IMR-90 (cell line): ENCODE results near the gene FANCE. TPM values are rescaled to one million over a fixed set of nuclear protein-coding genes. Genes with fewer than 3 reads are reported as not detected.

Experiments used
- ATAC-seq: fragments of 200-7000 bp; cut with Tn5 transposase; 2 replicates; pipeline ENCODE4 v1.9.1; 2020; ENCODE audit warnings: low read depth, mild to moderate bottlenecking, moderate library complexity
- BruUV-seq: library from RNA; stranded (reverse); fragments of 400-500 nt; replicated peaks from 2 replicates; lab custom pipeline; 2021; lab: Mats Ljungman, UMichigan
- CTCF ChIA-PET: fragments of 300-600 bp; formaldehyde crosslinking; extraction: SDS; loops from one replicate; lab custom pipeline; 2021; ENCODE audit warnings: antibody characterized with exemption; lab: Yijun Ruan, JAX
- POLR2A ChIA-PET: fragments of 300-600 bp; sonication (Branson Sonifier 250); formaldehyde crosslinking; loops from one replicate; lab custom pipeline; 2022; ENCODE audit warnings: antibody characterized with exemption; ENCODE audit not compliant: unreplicated experiment; lab: Charles Lee
- DNase-seq: peaks from one replicate; pipeline ENCODE4 v3.0.0; 2013
- H2AFZ ChIP-seq: replicated peaks from 2 replicates; pipeline ENCODE3; 2013; ENCODE audit warnings: low read length, mild to moderate bottlenecking; ENCODE audit not compliant: poor library complexity
- H2AK5ac ChIP-seq: 2 replicates; pipeline ENCODE4 v1.6.1; 2013; ENCODE audit warnings: low read depth, low read length, inconsistent platforms
- H2AK9ac ChIP-seq: replicated peaks from 2 replicates; pipeline ENCODE3; 2013; ENCODE audit warnings: mild to moderate bottlenecking, low read depth, low read length, moderate library complexity; ENCODE audit not compliant: poor library complexity
- H2BK120ac ChIP-seq: 2 replicates; pipeline ENCODE4 v1.6.1; 2013; ENCODE audit warnings: low read depth, low read length, inconsistent platforms
- H2BK15ac ChIP-seq: 3 replicates; pipeline ENCODE4 v1.6.1; 2013; ENCODE audit warnings: low read depth, low read length, inconsistent platforms
- H2BK20ac ChIP-seq: 2 replicates; pipeline ENCODE4 v1.6.1; 2013; ENCODE audit warnings: low read depth, mild to moderate bottlenecking, inconsistent platforms, low read length, moderate library complexity
- H2BK5ac ChIP-seq: 2 replicates; pipeline ENCODE4 v1.6.1; 2013; ENCODE audit warnings: mild to moderate bottlenecking, low read depth, low read length, inconsistent platforms; ENCODE audit not compliant: poor library complexity, severe bottlenecking
- H3K14ac ChIP-seq: replicated peaks from 2 replicates; pipeline ENCODE4 v1.6.1; 2013; ENCODE audit warnings: low read depth, low read length, inconsistent platforms
- H3K18ac ChIP-seq: 2 replicates; pipeline ENCODE4 v1.6.1; 2013; ENCODE audit warnings: low read depth, low read length, control low read depth
- H3K23ac ChIP-seq: 2 replicates; pipeline ENCODE4 v1.6.1; 2013; ENCODE audit warnings: low read depth, low read length, inconsistent platforms
- H3K27ac ChIP-seq: 2 replicates; pipeline ENCODE4 v1.5.1; 2013; ENCODE audit warnings: mild to moderate bottlenecking, control low read depth, low read length; ENCODE audit not compliant: insufficient read depth
- H3K27me3 ChIP-seq: 2 replicates; pipeline ENCODE4 v1.6.1; 2013; ENCODE audit warnings: low read length; ENCODE audit not compliant: control insufficient read depth, insufficient read depth
- H3K36me3 ChIP-seq: 2 replicates; pipeline ENCODE4 v1.6.1; 2013; ENCODE audit warnings: low read length, mixed read lengths; ENCODE audit not compliant: control insufficient read depth, insufficient read depth
- H3K4ac ChIP-seq: 2 replicates; pipeline ENCODE4 v1.6.1; 2013; ENCODE audit warnings: low read depth, low read length, inconsistent platforms
- H3K4me1 ChIP-seq: 2 replicates; pipeline ENCODE4 v1.6.1; 2013; ENCODE audit warnings: low read length, mixed read lengths; ENCODE audit not compliant: control insufficient read depth, insufficient read depth
- H3K4me2 ChIP-seq: 2 replicates; pipeline ENCODE4 v1.6.1; 2013; ENCODE audit warnings: low read depth, mild to moderate bottlenecking, control low read depth, low read length, moderate library complexity
- H3K4me3 ChIP-seq: 2 replicates; pipeline ENCODE4 v1.5.1; 2013; ENCODE audit warnings: low read depth, mild to moderate bottlenecking, control low read depth, low read length, moderate library complexity; ENCODE audit not compliant: insufficient read depth
- H3K56ac ChIP-seq: 2 replicates; pipeline ENCODE4 v1.6.1; 2013; ENCODE audit warnings: low read length, inconsistent platforms; ENCODE audit not compliant: insufficient read depth; ENCODE audit errors: extremely low read depth
- H3K79me1 ChIP-seq, 2 experiments: 2 replicates each; pipeline ENCODE4 v1.6.1; 2013; ENCODE audit warnings: low read length in 2 of 2, inconsistent platforms in 1 of 2, low read depth in 1 of 2
- H3K9ac ChIP-seq: 2 replicates; pipeline ENCODE4 v1.6.1; 2013; ENCODE audit warnings: low read depth, low read length, control low read depth
- H3K9me1 ChIP-seq: 2 replicates; pipeline ENCODE4 v1.6.1; 2013; ENCODE audit warnings: low read length, inconsistent platforms; ENCODE audit not compliant: insufficient read depth
- H3K9me3 ChIP-seq: 2 replicates; pipeline ENCODE4 v1.6.1; 2013; ENCODE audit warnings: low read length; ENCODE audit not compliant: control insufficient read depth, insufficient read depth
- H4K20me1 ChIP-seq: 2 replicates; pipeline ENCODE4 v1.6.1; 2013; ENCODE audit warnings: low read length, inconsistent platforms; ENCODE audit not compliant: insufficient read depth
- H4K5ac ChIP-seq: 2 replicates; pipeline ENCODE4 v1.6.1; 2013; ENCODE audit warnings: mild to moderate bottlenecking, low read depth, low read length, control low read depth
- H4K8ac ChIP-seq, 2 experiments: 2 replicates each; pipeline ENCODE4 v1.6.1; 2013; ENCODE audit warnings: low read depth in 2 of 2, low read length in 2 of 2, control low read depth in 1 of 2, inconsistent platforms in 1 of 2
- H4K91ac ChIP-seq: 2 replicates; pipeline ENCODE4 v1.6.1; 2013; ENCODE audit warnings: low read depth, low read length, inconsistent platforms; ENCODE audit not compliant: insufficient read depth
- CEBPB ChIP-seq: IDR thresholded peaks from 2 replicates; pipeline ENCODE4 v1.6.1; 2012; ENCODE audit warnings: low read depth, low read length, improper control_type of control experiment
- CTCF ChIP-seq: conservative IDR thresholded peaks from 2 replicates; pipeline ENCODE4 v1.5.1; 2012; ENCODE audit warnings: mild to moderate bottlenecking, low read depth, low read length, improper control_type of control experiment
- MAFK ChIP-seq: IDR thresholded peaks from 2 replicates; pipeline ENCODE4 v1.6.1; 2012; ENCODE audit warnings: low read depth, low read length, improper control_type of control experiment
- MAZ ChIP-seq: IDR thresholded peaks from 2 replicates; pipeline ENCODE4 v1.6.1; 2012; ENCODE audit warnings: low read depth, mild to moderate bottlenecking, low read length, improper control_type of control experiment, moderate library complexity, borderline replicate concordance
- RFX5 ChIP-seq: IDR thresholded peaks from 2 replicates; pipeline ENCODE4 v1.8.0; 2012; ENCODE audit warnings: low read depth, mild to moderate bottlenecking, low read length, moderate library complexity
- SMC3 ChIP-seq: fragments of 150-350 bp; IDR thresholded peaks from 2 replicates; pipeline ENCODE4 v1.6.1; 2016; ENCODE audit warnings: low read depth, mild to moderate bottlenecking, antibody characterized with exemption, low read length, moderate library complexity
- whole genome bisulfite sequencing, 2 experiments: methylation state at CpG; one replicate each; pipeline versions ENCODE4 v1.1.5 to v1.1.7; 2013; ENCODE audit warnings: missing lambda C conversion rate in 2 of 2; ENCODE audit not compliant: insufficient read length in 1 of 2; ENCODE audit errors: extremely low coverage in 2 of 2; 5-methylcytosine and 5-hydroxymethylcytosine counted together
- dilution Hi-C: fragments of 300-500 bp; cut with HindIII; formaldehyde crosslinking; loops from one replicate; pipeline ENCODE4 v1.14.3; 2018; ENCODE audit warnings: low sequenced_read_pairs; ENCODE audit not compliant: unreplicated experiment
- in situ Hi-C: fragments of 300-500 bp; cut with MboI; formaldehyde crosslinking; loops from 3 replicates; pipeline ENCODE4 v1.14.3; 2019; ENCODE audit warnings: low sequenced_read_pairs, inconsistent platforms, mixed read lengths
- intact Hi-C: fragments of 100-400 bp; cut with micrococcal nuclease; formaldehyde crosslinking; loops from 2 replicates; pipeline ENCODE4 v1.10.0; 2022
- polyA plus RNA-seq, 3 experiments: library from polyadenylated mRNA; depleted of rRNA; stranded (reverse); fragments of >200 nt; gene quantifications; 2 replicates each; pipeline ENCODE4 v1.2.3, GENCODE V29; 2012; ENCODE audit warnings: low replicate concordance in 1 of 3
- total RNA-seq: library from RNA; depleted of rRNA; stranded (reverse); fragments of >200 nt; gene quantifications from 2 replicates; pipeline ENCODE4 v1.2.3, GENCODE V29; 2012

FANCE gene
- total and polyA plus RNA-seq, 2 of the 4 experiments (the other 2 are of a cell fraction), result 7.1 to 9.1 TPM

- Histone ChIP-seq H2BK20ac (no peak overlapping the region), H3K79me1 (peaks cover 20 to 79% of the 10 kb centered on the region in 2 experiments; a peak in 3 of 4 replicates), H3K56ac (no peak overlapping the region), H4K8ac (no peak overlapping the region; a peak in 2 of 4 replicates), H4K20me1 (peaks cover 34% of the 10 kb centered on the region), H4K91ac (peak overlapping the region; percentile 14; the same call in 1 of the 2 replicates), H3K4me2 (no peak overlapping the region; the same call in 1 of the 2 replicates), H2BK15ac (no peak overlapping the region), H3K23ac (no peak overlapping the region), H3K27me3 (no peaks in the 10 kb centered on the region), H2BK5ac (no peak overlapping the region), H3K27ac (peak overlapping the region; percentile 16; the same call in 1 of the 2 replicates), H2AK9ac (no peak overlapping the region), H3K9ac (no peak overlapping the region), H3K9me1 (peaks cover 24% of the 10 kb centered on the region), H3K4me1 (peaks cover 59% of the 10 kb centered on the region), H3K4me3 (no peak overlapping the region), H2AFZ (no peak overlapping the region), H3K36me3 (0 out of 2 replicates have a peak, but pooled peaks cover 5% of the 10 kb centered on the region), H2AK5ac (peak overlapping the region; percentile 45; the same call in 1 of the 2 replicates), H3K4ac (no peak overlapping the region), H3K9me3 (no peaks in the 10 kb centered on the region), H2BK120ac (no peak overlapping the region), H3K18ac (no peak overlapping the region), H3K14ac (peak overlapping the region; percentile 65; the same call in 1 of the 2 replicates), H4K5ac (no peak overlapping the region; the same call in 1 of the 2 replicates)
- intact Hi-C loops, result no loop called here
- dilution Hi-C loops, result no loop called here
- ChIA-PET CTCF (no interaction called here), POLR2A (no interaction called here)
- WGBS, 2 experiments, result 100% methylated on average over 1 of the region's 7 CpGs; no CpG with 5 or more reads in 1 of the 2 experiments
- no peak for ATAC-seq
- no peak for TF ChIP-seq MAZ
- TF ChIP-seq MAFK, result no peak
- peak; percentile 72 for TF ChIP-seq CEBPB
- no peak for TF ChIP-seq SMC3
- no peak for TF ChIP-seq RFX5
- no peak for TF ChIP-seq CTCF
- in situ Hi-C loops, result no loop called here
- DNase-seq, result no peak
- no TSS peak for BruUV-seq
These were observed 40.8 kb downstream of the FANCE start for GRCh38 chr6:35492974-35493284.
